Renal cortex interstitium (tissue), 11 donors: ENCODE data around the gene GNAZ. TPM values are rescaled to one million over a fixed set of nuclear protein-coding genes. Genes with fewer than 3 reads are reported as not detected.

Experiments
- DNase-seq, 11 donors: peaks; one replicate each; pipeline ENCODE4 v3.0.0-alpha.2; 2013; ENCODE audit warnings: low read depth in 9 of 11, low spot score in 4 of 11; ENCODE audit errors: extremely low read depth in 1 of 11
- polyA plus RNA-seq, 3 donors: library from polyadenylated mRNA; unstranded; fragments of 120-200 nt; gene quantifications; one replicate each; pipeline ENCODE4 v1.2.1, GENCODE V29; 2013; ENCODE audit not compliant: insufficient read length in 3 of 3

Gene GNAZ
- polyA plus RNA-seq, 3 donors, result 4.6 to 6.8 (median 6.7) TPM

- DNase-seq, result no peak
Measured at GRCh38 chr22:23138584-23139435, 68.5 kb downstream of the GNAZ start.

GRCh38 chr22:23140385-23140784 lies 70.1 kb downstream of the GNAZ start:
- DNase-seq, result no peak

- DNase-seq, result no peak
Measured at GRCh38 chr22:23142546-23143105, 72.3 kb downstream of the GNAZ start.

GRCh38 chr22:23143119-23143518 lies 72.8 kb downstream of the GNAZ start:
- DNase-seq, result no peak

- no peak for DNase-seq
Measured at GRCh38 chr22:23144432-23144831, 74.1 kb downstream of the GNAZ start.

- DNase-seq, result peak; percentile 85 to 98 (median 95)
Measured at GRCh38 chr22:23144932-23145877, 74.9 kb downstream of the GNAZ start, which contains the start of gene RAB36. TSS of gene RAB36 (plus strand) at chr22:23145477. CDS start at chr22:23146617, 1,140 bp downstream.

- no peak for DNase-seq
Measured at GRCh38 chr22:23145878-23146470, 75.7 kb downstream of the GNAZ start.

- DNase-seq, result no peak
Measured at GRCh38 chr22:23146478-23147205, 76.3 kb downstream of the GNAZ start.

GRCh38 chr22:23147617-23148387 lies 77.5 kb downstream of the GNAZ start:
- no peak for DNase-seq

GRCh38 chr22:23149743-23150238 lies 79.5 kb downstream of the GNAZ start:
- DNase-seq, result no peak

- no peak for DNase-seq
Measured at GRCh38 chr22:23150762-23151161, 80.4 kb downstream of the GNAZ start.

- no peak for DNase-seq
Measured at GRCh38 chr22:23151827-23152226, 81.5 kb downstream of the GNAZ start.

GRCh38 chr22:23152238-23153114 lies 82.2 kb downstream of the GNAZ start:
- DNase-seq, result no peak

GRCh38 chr22:23153994-23154393 lies 83.7 kb downstream of the GNAZ start:
- DNase-seq, result no peak

- DNase-seq, result no peak
Measured at GRCh38 chr22:23154461-23154860, 84.1 kb downstream of the GNAZ start.

- DNase-seq, result no peak
Measured at GRCh38 chr22:23155143-23155542, 84.8 kb downstream of the GNAZ start.

- DNase-seq, result no peak
Measured at GRCh38 chr22:23155831-23156230, 85.5 kb downstream of the GNAZ start.
